WTC11 (cell line): ENCODE data around the gene PCNP. TPM values are rescaled to one million over a fixed set of nuclear protein-coding genes. Genes with fewer than 3 reads are reported as not detected.
A peak's percentile ranks its signal among the peaks of the same experiment; 100 is the strongest.

Experiments used
- ATAC-seq: fragments of 200-7000 bp; cut with Tn5 transposase; 2 replicates; pipeline ENCODE4 v1.10.0; 2021; ENCODE audit warnings: mild to moderate bottlenecking, moderate library complexity
- CTCF ChIA-PET: fragments of 300-600 bp; sonication (Branson Sonifier 250); formaldehyde crosslinking; loops from one replicate; lab custom pipeline; 2021; ENCODE audit warnings: antibody characterized with exemption; lab: Charles Lee
- POLR2A ChIA-PET: fragments of 350-600 bp; sonication (Branson Sonifier 250); formaldehyde crosslinking; loops from one replicate; lab custom pipeline; 2021; ENCODE audit warnings: antibody characterized with exemption; lab: Charles Lee
- DNase-seq: peaks from one replicate; pipeline ENCODE4 v3.0.0; 2021; ENCODE audit warnings: low spot score
- H3K27ac Mint-ChIP-seq: 2 replicates; pipeline ENCODE4 v1.8.0; 2021; ENCODE audit warnings: mixed read lengths
- H3K27me3 Mint-ChIP-seq: 2 replicates; pipeline ENCODE4 v1.8.0; 2021; ENCODE audit warnings: low read depth, mild to moderate bottlenecking, moderate library complexity, mixed read lengths
- H3K36me3 Mint-ChIP-seq: 2 replicates; pipeline ENCODE4 v1.8.0; 2021; ENCODE audit warnings: mixed read lengths
- H3K4me1 Mint-ChIP-seq: 2 replicates; pipeline ENCODE4 v1.8.0; 2022; ENCODE audit warnings: mixed read lengths
- H3K4me3 Mint-ChIP-seq: 2 replicates; pipeline ENCODE4 v1.8.0; 2021; ENCODE audit warnings: mild to moderate bottlenecking, moderate library complexity, mixed read lengths
- H3K9me3 Mint-ChIP-seq: 2 replicates; pipeline ENCODE4 v1.8.0; 2021; ENCODE audit warnings: mixed read lengths
- KAT7 ChIP-seq: sonication (generic); formaldehyde crosslinking; IDR thresholded peaks from 2 replicates; pipeline ENCODE4 v1.8.1; 2023; ENCODE audit warnings: missing genetic modification reagents, mild to moderate bottlenecking, borderline replicate concordance
- NR3C1 ChIP-seq: sonication (generic); formaldehyde crosslinking; conservative IDR thresholded peaks from 2 replicates; pipeline ENCODE4 v1.8.1; 2023; ENCODE audit warnings: low read depth, mild to moderate bottlenecking, missing genetic modification reagents
- ZNF219 ChIP-seq: sonication (generic); formaldehyde crosslinking; IDR thresholded peaks from 2 replicates; pipeline ENCODE4 v1.8.0; 2023; ENCODE audit warnings: missing genetic modification reagents, mild to moderate bottlenecking, borderline replicate concordance
- total RNA-seq: library from RNA; stranded (reverse); gene quantifications from 3 replicates; pipeline ENCODE4 v1.2.3, GENCODE V29; 2021
- TF ChIP-seq, protein P1 (sequence below): sonication (generic); formaldehyde crosslinking; IDR thresholded peaks from 2 replicates; pipeline ENCODE4 v1.8.1; 2022; ENCODE audit warnings: mild to moderate bottlenecking, moderate library complexity, missing genetic modification reagents
- TF ChIP-seq, protein P2 (sequence below): fragments of 250-450 bp; sonication (Bioruptor Pico); IDR thresholded peaks from 2 replicates; pipeline ENCODE4 v1.9.0; 2021; ENCODE audit warnings: mild to moderate bottlenecking
- TF ChIP-seq, protein P3 (sequence below): sonication (generic); formaldehyde crosslinking; IDR thresholded peaks from 2 replicates; pipeline ENCODE4 v1.8.1; 2023; ENCODE audit warnings: mild to moderate bottlenecking, moderate library complexity, missing genetic modification reagents

PCNP gene
- total RNA-seq, 1 experiment from 2014 or later, result 187 TPM

DNA sequence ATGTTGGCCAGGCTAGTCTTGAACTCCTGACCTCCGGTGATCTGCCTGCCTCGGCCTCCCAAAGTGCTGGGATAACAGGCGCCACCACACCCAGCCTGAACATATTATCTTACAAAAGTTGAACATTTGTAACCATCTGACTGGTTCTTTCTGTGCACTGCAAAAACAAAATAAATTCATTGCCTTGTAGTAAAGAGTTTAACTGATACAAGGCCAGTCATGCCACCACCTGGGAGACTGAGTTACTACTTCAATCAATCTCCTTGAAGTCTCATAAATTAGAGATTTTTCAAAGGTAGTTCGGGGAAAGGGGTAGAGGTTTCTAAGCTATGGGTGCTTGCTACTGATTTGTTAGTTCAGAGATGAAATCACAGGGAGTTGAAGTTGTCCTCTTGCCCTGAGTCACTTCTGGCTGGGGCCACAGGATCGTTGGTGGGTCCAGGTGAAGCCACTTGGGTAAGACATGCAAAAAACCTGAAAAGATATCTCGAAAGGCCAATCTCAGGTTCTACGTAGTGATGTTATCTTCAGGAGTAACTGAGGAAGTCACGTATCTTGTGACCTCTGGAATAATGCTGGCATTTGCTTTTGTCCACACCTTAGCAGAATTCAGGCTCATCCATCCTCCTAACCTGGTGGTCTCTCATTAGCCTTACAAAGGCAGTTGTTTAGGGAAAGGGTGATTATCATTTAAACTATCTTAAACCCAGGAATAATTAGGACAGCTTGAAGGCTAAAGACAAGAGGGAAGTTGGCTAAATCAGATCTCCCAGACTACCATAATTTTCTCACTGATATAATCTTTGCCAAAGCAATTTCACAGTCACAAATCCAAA is 69.2 kb downstream of the PCNP start:
- Mint-ChIP-seq H3K4me3 (no peak overlapping the region), H3K4me1 (peaks cover 29% of the 10 kb centered on the region), H3K27ac (peak overlapping the region; percentile 53; the same call in 1 of the 2 replicates), H3K9me3 (no peaks in the 10 kb centered on the region), H3K27me3 (no peaks in the 10 kb centered on the region), H3K36me3 (no peaks in the 10 kb centered on the region)
- ATAC-seq (peak; percentile 65), DNase-seq (no peak)
- TF ChIP-seq, protein P1, sequence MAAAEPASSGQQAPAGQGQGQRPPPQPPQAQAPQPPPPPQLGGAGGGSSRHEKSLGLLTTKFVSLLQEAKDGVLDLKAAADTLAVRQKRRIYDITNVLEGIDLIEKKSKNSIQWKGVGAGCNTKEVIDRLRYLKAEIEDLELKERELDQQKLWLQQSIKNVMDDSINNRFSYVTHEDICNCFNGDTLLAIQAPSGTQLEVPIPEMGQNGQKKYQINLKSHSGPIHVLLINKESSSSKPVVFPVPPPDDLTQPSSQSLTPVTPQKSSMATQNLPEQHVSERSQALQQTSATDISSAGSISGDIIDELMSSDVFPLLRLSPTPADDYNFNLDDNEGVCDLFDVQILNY, result no peak
- TF ChIP-seq KAT7 (CRISPR knock-in tag), result no peak
- TF ChIP-seq, protein P2, sequence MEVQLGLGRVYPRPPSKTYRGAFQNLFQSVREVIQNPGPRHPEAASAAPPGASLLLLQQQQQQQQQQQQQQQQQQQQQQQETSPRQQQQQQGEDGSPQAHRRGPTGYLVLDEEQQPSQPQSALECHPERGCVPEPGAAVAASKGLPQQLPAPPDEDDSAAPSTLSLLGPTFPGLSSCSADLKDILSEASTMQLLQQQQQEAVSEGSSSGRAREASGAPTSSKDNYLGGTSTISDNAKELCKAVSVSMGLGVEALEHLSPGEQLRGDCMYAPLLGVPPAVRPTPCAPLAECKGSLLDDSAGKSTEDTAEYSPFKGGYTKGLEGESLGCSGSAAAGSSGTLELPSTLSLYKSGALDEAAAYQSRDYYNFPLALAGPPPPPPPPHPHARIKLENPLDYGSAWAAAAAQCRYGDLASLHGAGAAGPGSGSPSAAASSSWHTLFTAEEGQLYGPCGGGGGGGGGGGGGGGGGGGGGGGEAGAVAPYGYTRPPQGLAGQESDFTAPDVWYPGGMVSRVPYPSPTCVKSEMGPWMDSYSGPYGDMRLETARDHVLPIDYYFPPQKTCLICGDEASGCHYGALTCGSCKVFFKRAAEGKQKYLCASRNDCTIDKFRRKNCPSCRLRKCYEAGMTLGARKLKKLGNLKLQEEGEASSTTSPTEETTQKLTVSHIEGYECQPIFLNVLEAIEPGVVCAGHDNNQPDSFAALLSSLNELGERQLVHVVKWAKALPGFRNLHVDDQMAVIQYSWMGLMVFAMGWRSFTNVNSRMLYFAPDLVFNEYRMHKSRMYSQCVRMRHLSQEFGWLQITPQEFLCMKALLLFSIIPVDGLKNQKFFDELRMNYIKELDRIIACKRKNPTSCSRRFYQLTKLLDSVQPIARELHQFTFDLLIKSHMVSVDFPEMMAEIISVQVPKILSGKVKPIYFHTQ (CRISPR knock-in tag), result no peak
- TF ChIP-seq ZNF219 (CRISPR knock-in tag), result no peak
- TF ChIP-seq, protein P3, sequence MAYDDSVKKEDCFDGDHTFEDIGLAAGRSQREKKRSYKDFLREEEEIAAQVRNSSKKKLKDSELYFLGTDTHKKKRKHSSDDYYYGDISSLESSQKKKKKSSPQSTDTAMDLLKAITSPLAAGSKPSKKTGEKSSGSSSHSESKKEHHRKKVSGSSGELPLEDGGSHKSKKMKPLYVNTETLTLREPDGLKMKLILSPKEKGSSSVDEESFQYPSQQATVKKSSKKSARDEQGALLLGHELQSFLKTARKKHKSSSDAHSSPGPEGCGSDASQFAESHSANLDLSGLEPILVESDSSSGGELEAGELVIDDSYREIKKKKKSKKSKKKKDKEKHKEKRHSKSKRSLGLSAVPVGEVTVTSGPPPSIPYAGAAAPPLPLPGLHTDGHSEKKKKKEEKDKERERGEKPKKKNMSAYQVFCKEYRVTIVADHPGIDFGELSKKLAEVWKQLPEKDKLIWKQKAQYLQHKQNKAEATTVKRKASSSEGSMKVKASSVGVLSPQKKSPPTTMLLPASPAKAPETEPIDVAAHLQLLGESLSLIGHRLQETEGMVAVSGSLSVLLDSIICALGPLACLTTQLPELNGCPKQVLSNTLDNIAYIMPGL (CRISPR knock-in tag), result no peak
- no peak for TF ChIP-seq NR3C1 (CRISPR knock-in tag)
- CTCF ChIA-PET, result no interaction called here
- POLR2A ChIA-PET, result no interaction called here

Other genes with a start within 250 kb of the PCNP start
- 9.6 to 10.5 TPM (median 10.2 TPM) in 3 replicates for gene SENP7, start 61.0 kb upstream of the PCNP start, total RNA-seq
- gene TRMT10C, start 12.3 kb upstream of the PCNP start, total RNA-seq, result 35.2 to 41.7 TPM (median 36.3 TPM) in 3 replicates
- 12.6 to 13.5 TPM (median 12.7 TPM) in 3 replicates for gene ZBTB11, start 103.0 kb downstream of the PCNP start, total RNA-seq
- 1,801 to 1,893 TPM (median 1,886 TPM) in 3 replicates for gene RPL24, start 112.5 kb downstream of the PCNP start, total RNA-seq
- gene CEP97, start 150.4 kb downstream of the PCNP start, total RNA-seq, result 10.0 to 12.3 TPM (median 12.0 TPM) in 3 replicates
- gene NXPE3, start 205.0 kb downstream of the PCNP start, total RNA-seq, result 11.3 to 13.9 TPM (median 12.9 TPM) in 3 replicates